A673 (cell line): Measurements from ENCODE around the gene MRPL20.

ENCODE experiments used
- CTCF ChIP-seq: fragments of 300-800, 200-600 bp; sonication (generic); conservative IDR thresholded peaks from 2 replicates; pipeline ENCODE4 v1.5.1; 2017; ENCODE audit warnings: low read depth, mild to moderate bottlenecking, antibody characterized with exemption, low read length, moderate library complexity, mixed read lengths
- EZH2 ChIP-seq: fragments of 200-600 bp; sonication (generic); IDR thresholded peaks from 2 replicates; pipeline ENCODE4 v1.6.1; 2017; ENCODE audit warnings: borderline replicate concordance, low read depth, mild to moderate bottlenecking, mixed read lengths, antibody characterized with exemption, low read length; ENCODE audit not compliant: poor library complexity, severe bottlenecking

- no peak for TF ChIP-seq CTCF
- no peak for TF ChIP-seq EZH2
Observed at GRCh38 chr1:1393014-1393413, 14.1 kb downstream of the MRPL20 start.
